ENCODE results near the gene EEF2K. TPM values are rescaled to one million over a fixed set of nuclear protein-coding genes. Genes with fewer than 3 reads are reported as not detected.

The EEF2K gene
- total and polyA plus RNA-seq, 2 donors from 2014 or later: 2.8 to 28.1 TPM

DNA sequence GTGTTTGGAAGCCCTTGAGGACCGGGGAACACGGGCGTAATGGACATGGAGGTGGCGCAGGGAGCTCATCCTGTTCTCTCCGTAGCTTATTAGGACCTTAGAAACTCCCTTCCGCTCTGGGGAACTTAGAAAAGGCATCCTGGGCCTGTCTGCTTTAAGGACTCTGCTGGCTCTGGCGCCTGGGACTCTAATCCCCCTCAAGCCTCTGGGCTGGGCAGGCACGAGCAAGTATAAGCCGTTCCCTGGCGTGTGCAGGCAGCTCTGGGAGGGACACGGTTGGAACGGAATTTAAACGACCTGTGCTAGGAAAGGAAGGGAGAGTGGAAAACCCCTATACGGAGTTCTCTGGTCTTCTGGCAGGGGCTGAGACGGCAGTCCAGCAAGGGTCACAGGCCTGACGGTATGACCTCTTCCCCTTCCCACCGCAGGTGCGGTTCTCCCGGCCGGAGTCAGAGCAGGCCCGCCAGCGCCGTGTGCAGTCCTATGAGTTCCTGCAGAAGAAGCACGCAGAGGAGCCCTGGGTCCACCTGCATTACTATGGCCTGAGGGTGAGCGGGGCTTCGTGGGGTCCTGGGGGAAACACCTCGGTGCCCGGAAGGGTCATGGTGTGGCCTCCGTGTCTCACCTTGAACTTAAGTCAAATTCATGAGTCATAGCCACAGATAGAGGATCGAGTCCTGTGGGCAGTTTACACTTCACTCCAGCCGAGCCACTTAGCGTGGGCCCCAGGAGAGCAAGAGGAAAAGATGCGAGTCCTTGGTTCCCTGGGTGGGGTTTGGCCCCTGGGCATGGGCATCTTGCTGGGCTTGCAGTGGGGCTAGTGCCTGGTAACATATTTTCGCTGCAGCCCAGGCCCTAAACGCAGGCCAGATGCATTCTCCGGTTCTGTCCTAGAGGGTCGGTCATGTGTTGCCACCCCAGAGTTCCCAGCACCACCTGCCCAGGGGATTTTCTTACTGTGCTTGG, 108.9 kb downstream of the EEF2K start:
- H3K9ac ChIP-seq (ENCODE audit: low read length in 3 of 3): no peak overlapping the region

DNA sequence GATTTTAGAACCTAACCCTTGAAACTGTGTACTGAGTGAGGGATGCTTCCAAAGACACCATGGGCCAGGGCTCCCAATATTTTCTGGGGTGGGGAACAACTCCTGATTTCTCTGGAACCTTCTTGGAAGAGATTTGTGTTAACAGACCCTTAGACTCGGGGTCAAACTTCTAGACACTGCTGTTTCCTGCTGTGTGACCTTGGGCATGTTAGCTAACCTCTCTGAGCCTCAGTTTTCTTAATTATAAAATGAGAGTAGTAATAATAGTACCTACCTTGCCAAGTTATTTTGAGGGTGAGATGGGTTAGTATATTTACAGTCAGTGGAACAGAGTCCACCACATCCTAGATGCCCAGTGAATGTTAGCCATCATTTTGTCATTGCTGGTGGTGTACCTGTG, 109.9 kb downstream of the EEF2K start:
- peaks cover 3 to 26% (median 15%) of the 10 kb centered on the region in 3 donors for H3K36me3 ChIP-seq (ENCODE audit: control insufficient read depth in 2 of 3, insufficient read depth in 3 of 3, low read length in 3 of 3)
- H3K4me1 ChIP-seq (ENCODE audit: control insufficient read depth in 2 of 3, insufficient read depth in 2 of 3, low read depth in 1 of 3, low read length in 3 of 3): no peaks in the 10 kb centered on the region
- TF ChIP-seq, protein P1, sequence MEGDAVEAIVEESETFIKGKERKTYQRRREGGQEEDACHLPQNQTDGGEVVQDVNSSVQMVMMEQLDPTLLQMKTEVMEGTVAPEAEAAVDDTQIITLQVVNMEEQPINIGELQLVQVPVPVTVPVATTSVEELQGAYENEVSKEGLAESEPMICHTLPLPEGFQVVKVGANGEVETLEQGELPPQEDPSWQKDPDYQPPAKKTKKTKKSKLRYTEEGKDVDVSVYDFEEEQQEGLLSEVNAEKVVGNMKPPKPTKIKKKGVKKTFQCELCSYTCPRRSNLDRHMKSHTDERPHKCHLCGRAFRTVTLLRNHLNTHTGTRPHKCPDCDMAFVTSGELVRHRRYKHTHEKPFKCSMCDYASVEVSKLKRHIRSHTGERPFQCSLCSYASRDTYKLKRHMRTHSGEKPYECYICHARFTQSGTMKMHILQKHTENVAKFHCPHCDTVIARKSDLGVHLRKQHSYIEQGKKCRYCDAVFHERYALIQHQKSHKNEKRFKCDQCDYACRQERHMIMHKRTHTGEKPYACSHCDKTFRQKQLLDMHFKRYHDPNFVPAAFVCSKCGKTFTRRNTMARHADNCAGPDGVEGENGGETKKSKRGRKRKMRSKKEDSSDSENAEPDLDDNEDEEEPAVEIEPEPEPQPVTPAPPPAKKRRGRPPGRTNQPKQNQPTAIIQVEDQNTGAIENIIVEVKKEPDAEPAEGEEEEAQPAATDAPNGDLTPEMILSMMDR (IDR thresholded peaks at IDR 0.05; ENCODE audit: borderline replicate concordance, extremely low read depth, insufficient read depth): no peak
- FAIRE-seq: no peak
- H3K9me3 ChIP-seq (ENCODE audit: control insufficient read depth in 2 of 3, insufficient read depth in 1 of 3, low read length in 3 of 3): no peaks in the 10 kb centered on the region
- H3K27me3 ChIP-seq (ENCODE audit: control insufficient read depth, insufficient read depth, low read length): no peaks in the 10 kb centered on the region
- no peak for DNase-seq
- no peak overlapping the region for H3K27ac ChIP-seq (ENCODE audit: low read depth in 2 of 2, low read length in 2 of 2)
- H3K4me3 ChIP-seq (ENCODE audit: low read length in 3 of 3): no peak overlapping the region
- H3K9ac ChIP-seq (ENCODE audit: low read length in 3 of 3): no peak overlapping the region
- intact Hi-C loops (cut with DNase I): no loop called here

More for the DNA sequence above, 108.9 kb downstream of the EEF2K start:
- H3K4me1 ChIP-seq (ENCODE audit: control insufficient read depth in 2 of 3, insufficient read depth in 2 of 3, low read depth in 1 of 3, low read length in 3 of 3): no peaks in the 10 kb centered on the region
- DNase-seq (no peak), FAIRE-seq (no peak)
- no peak overlapping the region for H3K27ac ChIP-seq (ENCODE audit: low read depth in 2 of 2, low read length in 2 of 2)
- peaks cover 3 to 21% (median 17%) of the 10 kb centered on the region in 3 donors for H3K36me3 ChIP-seq (ENCODE audit: control insufficient read depth in 2 of 3, insufficient read depth in 3 of 3, low read length in 3 of 3)
- no peak overlapping the region for H3K4me3 ChIP-seq (ENCODE audit: low read length in 3 of 3)
- intact Hi-C loops (cut with DNase I): no loop called here
- TF ChIP-seq, protein P1 (IDR thresholded peaks at IDR 0.05; ENCODE audit: borderline replicate concordance, extremely low read depth, insufficient read depth): no peak
- no peaks in the 10 kb centered on the region for H3K9me3 ChIP-seq (ENCODE audit: control insufficient read depth in 2 of 3, insufficient read depth in 1 of 3, low read length in 3 of 3)
- no peaks in the 10 kb centered on the region for H3K27me3 ChIP-seq (ENCODE audit: control insufficient read depth, insufficient read depth, low read length)

DNA sequence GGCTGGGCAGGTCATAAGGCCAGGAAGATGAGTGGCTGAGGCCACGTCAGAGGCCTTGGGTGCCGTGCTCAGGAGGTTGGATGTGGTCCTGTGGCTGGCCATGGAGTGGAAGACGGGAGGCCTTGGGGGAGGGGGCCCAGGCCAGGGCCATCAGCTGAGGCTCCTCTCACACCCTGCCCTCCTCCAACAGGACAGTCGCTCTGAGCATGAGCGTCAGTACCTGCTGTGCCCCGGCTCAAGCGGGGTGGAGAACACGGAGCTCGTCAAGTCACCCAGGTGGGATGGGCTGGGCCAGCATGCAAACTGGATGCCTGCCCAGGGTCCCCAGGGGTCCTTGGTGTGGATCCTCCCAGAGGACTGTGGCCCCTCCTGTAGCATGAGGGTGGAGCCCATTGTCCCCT, 110.3 kb downstream of the EEF2K start:
- peaks cover 0 to 1% (median 0%) of the 10 kb centered on the region in 3 donors for H3K4me1 ChIP-seq (ENCODE audit: control insufficient read depth in 2 of 3, insufficient read depth in 2 of 3, low read depth in 1 of 3, low read length in 3 of 3)
- TF ChIP-seq, protein P1 (IDR thresholded peaks at IDR 0.05; ENCODE audit: borderline replicate concordance, extremely low read depth, insufficient read depth): no peak
- peaks cover 3 to 28% (median 15%) of the 10 kb centered on the region in 3 donors for H3K36me3 ChIP-seq (ENCODE audit: control insufficient read depth in 2 of 3, insufficient read depth in 3 of 3, low read length in 3 of 3)
- intact Hi-C loops (cut with DNase I): no loop called here
- H3K27me3 ChIP-seq (ENCODE audit: control insufficient read depth, insufficient read depth, low read length): no peaks in the 10 kb centered on the region
- no peak for DNase-seq
- no peaks in the 10 kb centered on the region for H3K9me3 ChIP-seq (ENCODE audit: control insufficient read depth in 2 of 3, insufficient read depth in 1 of 3, low read length in 3 of 3)
- no peak overlapping the region for H3K9ac ChIP-seq (ENCODE audit: low read length in 3 of 3)
- no peak overlapping the region for H3K4me3 ChIP-seq (ENCODE audit: low read length in 3 of 3)
- H3K27ac ChIP-seq (ENCODE audit: low read depth in 2 of 2, low read length in 2 of 2): no peak overlapping the region
- no peak for FAIRE-seq

All from kidney (tissue), 14 donors.